CD4-positive, CD25-positive, alpha-beta regulatory T cell (primary cell): ENCODE data around the gene ACOT7. TPM values are rescaled to one million over a fixed set of nuclear protein-coding genes. Genes with fewer than 3 reads are reported as not detected.

Experiments
- ATAC-seq, 2 donors: fragments of 150-1000 bp; cut with Tn5 transposase; one replicate each; pipeline ENCODE4 v1.10.0; 2021; ENCODE audit warnings: low read depth in 2 of 2, moderate number of reproducible peaks in 2 of 2, moderate library complexity in 1 of 2
- DNase-seq, 3 donors: peaks; one replicate each; pipeline versions ENCODE4 v3.0.0 to v3.0.0-alpha.2; 2012 to 2022; ENCODE audit warnings: mixed read lengths in 1 of 3
- H3K27ac ChIP-seq: one replicate; pipeline ENCODE4 v1.7.0; 2013; ENCODE audit warnings: mild to moderate bottlenecking, low read length; ENCODE audit not compliant: insufficient read depth, poor library complexity, severe bottlenecking
- H3K27me3 ChIP-seq: one replicate; pipeline ENCODE4 v1.7.0; 2013; ENCODE audit warnings: low read length; ENCODE audit not compliant: control insufficient read depth, insufficient read depth
- H3K36me3 ChIP-seq: one replicate; pipeline ENCODE4 v1.7.0; 2013; ENCODE audit warnings: mild to moderate bottlenecking, low read length, moderate library complexity; ENCODE audit not compliant: control insufficient read depth, insufficient read depth
- H3K4me1 ChIP-seq: 2 replicates; pipeline ENCODE4 v1.7.0; 2013; ENCODE audit warnings: mild to moderate bottlenecking, low read length; ENCODE audit not compliant: insufficient read depth, control insufficient read depth, poor library complexity, severe bottlenecking
- H3K4me3 ChIP-seq: one replicate; pipeline ENCODE4 v1.7.0; 2013; ENCODE audit warnings: low read depth, mild to moderate bottlenecking, low read length, moderate library complexity
- H3K9me3 ChIP-seq, 2 experiments: 1 replicate in 1 of 2; 2 replicates in 1 of 2; pipeline ENCODE4 v1.7.0; 2013; ENCODE audit warnings: low read length in 2 of 2, mild to moderate bottlenecking in 1 of 2, moderate library complexity in 1 of 2; ENCODE audit not compliant: control insufficient read depth in 2 of 2
- H3K27ac Mint-ChIP-seq, 3 donors: one replicate each; pipeline ENCODE4 v1.8.0; 2020 to 2022; ENCODE audit warnings: mild to moderate bottlenecking in 3 of 3, mixed read lengths in 3 of 3, moderate library complexity in 2 of 3
- H3K27me3 Mint-ChIP-seq: one replicate; pipeline ENCODE4 v1.8.0; 2022; ENCODE audit warnings: mild to moderate bottlenecking, mixed read lengths
- H3K36me3 Mint-ChIP-seq: one replicate; pipeline ENCODE4 v1.8.0; 2020; ENCODE audit warnings: mixed read lengths
- H3K4me1 Mint-ChIP-seq, 4 donors: one replicate each; pipeline ENCODE4 v1.8.0; 2020 to 2022; ENCODE audit warnings: mixed read lengths in 4 of 4, mild to moderate bottlenecking in 1 of 4
- H3K4me3 Mint-ChIP-seq, 4 donors: one replicate each; pipeline ENCODE4 v1.8.0; 2020 to 2022; ENCODE audit warnings: mild to moderate bottlenecking in 4 of 4, mixed read lengths in 4 of 4, moderate library complexity in 3 of 4
- H3K9me3 Mint-ChIP-seq, 7 donors: one replicate each; pipeline ENCODE4 v1.8.0; 2020 to 2022; ENCODE audit warnings: mixed read lengths in 7 of 7, mild to moderate bottlenecking in 3 of 7, moderate library complexity in 2 of 7
- polyA plus RNA-seq, 4 donors: library from polyadenylated mRNA; unstranded; fragments of 300-500 nt; fragmentation: Illumina TruSeq; gene quantifications; one replicate each; pipeline ENCODE4 v1.2.3, GENCODE V29; 2021
- total RNA-seq: library from RNA; stranded (reverse); gene quantifications from one replicate; pipeline ENCODE4 v1.2.3, GENCODE V29; 2022

The ACOT7 gene
- total and polyA plus RNA-seq, 5 donors from 2014 or later: 9.3 to 13.6 (median 9.8) TPM

- no peaks in the 10 kb centered on the region for H3K9me3 ChIP-seq
- peaks cover 31% of the 10 kb centered on the region for H3K4me1 ChIP-seq
- Mint-ChIP-seq H3K27me3 (no peaks in the 10 kb centered on the region), H3K27ac (peak overlapping the region; percentile 85 to 99 (median 91)), H3K9me3 (no peaks in the 10 kb centered on the region), H3K4me1 (peaks cover 7 to 50% (median 27%) of the 10 kb centered on the region in 4 donors), H3K36me3 (no peaks in the 10 kb centered on the region), H3K4me3 (peak overlapping the region; percentile 53 to 90 (median 78))
- H3K27me3 ChIP-seq: no peaks in the 10 kb centered on the region
- ATAC-seq (no peak), DNase-seq (no peak)
- peak overlapping the region; percentile 53 for H3K4me3 ChIP-seq
- peak overlapping the region; percentile 78 for H3K27ac ChIP-seq
- H3K36me3 ChIP-seq: no peaks in the 10 kb centered on the region
Measured at GRCh38 chr1:6360117-6360496, 33.5 kb downstream of the ACOT7 start.

- H3K27ac Mint-ChIP-seq: peak overlapping the region; percentile 85 to 99 (median 91)
- no peaks in the 10 kb centered on the region for H3K9me3 Mint-ChIP-seq
- Histone ChIP-seq H3K36me3 (no peaks in the 10 kb centered on the region), H3K4me1 (peaks cover 28% of the 10 kb centered on the region), H3K9me3 (no peaks in the 10 kb centered on the region), H3K4me3 (peak overlapping the region; percentile 53), H3K27me3 (no peaks in the 10 kb centered on the region), H3K27ac (peak overlapping the region; percentile 78)
- peak overlapping the region; percentile 53 to 90 (median 78) for H3K4me3 Mint-ChIP-seq
- no peaks in the 10 kb centered on the region for H3K27me3 Mint-ChIP-seq
- peak; percentile 33 to 82 (median 47) for DNase-seq
- H3K4me1 Mint-ChIP-seq: peaks cover 4 to 52% (median 25%) of the 10 kb centered on the region in 4 donors
- peak; percentile 67 to 78 for ATAC-seq
- no peaks in the 10 kb centered on the region for H3K36me3 Mint-ChIP-seq
Measured at GRCh38 chr1:6359216-6360116, 34.1 kb downstream of the ACOT7 start.

DNA sequence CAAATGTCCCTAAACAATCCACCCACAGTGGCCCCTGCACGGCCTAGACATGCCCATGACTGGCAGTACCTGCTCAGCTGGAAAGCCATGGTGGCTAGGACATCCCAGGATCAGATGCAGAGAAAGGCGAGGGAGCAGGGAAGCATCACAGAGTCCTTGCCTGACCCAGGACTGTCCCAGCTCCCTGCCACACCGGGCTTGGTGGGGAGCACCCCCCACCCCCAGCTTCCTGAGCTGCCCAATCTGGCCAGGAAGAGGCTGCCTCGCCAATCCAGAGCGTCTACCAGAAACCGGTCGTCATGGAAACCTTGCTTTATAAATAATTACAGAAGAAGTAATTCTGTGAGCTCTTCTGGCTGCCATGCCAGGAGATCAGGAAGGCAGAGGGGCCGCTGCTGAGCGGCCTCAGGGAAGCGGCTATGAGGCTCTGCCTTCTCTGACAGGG is 34.8 kb downstream of the ACOT7 start:
- DNase-seq (peak; percentile 38 to 62 (median 61)), ATAC-seq (peak; percentile 42 to 50)
- peak overlapping the region; percentile 78 for H3K27ac ChIP-seq
- peak overlapping the region; percentile 41 for H3K4me3 ChIP-seq
- Mint-ChIP-seq H3K27me3 (no peaks in the 10 kb centered on the region), H3K27ac (peak overlapping the region; percentile 85 to 99 (median 91)), H3K4me3 (peak overlapping the region; percentile 53 to 90 (median 78)), H3K9me3 (no peaks in the 10 kb centered on the region), H3K36me3 (no peaks in the 10 kb centered on the region), H3K4me1 (peaks cover 4 to 49% (median 24%) of the 10 kb centered on the region in 4 donors)
- no peaks in the 10 kb centered on the region for H3K27me3 ChIP-seq
- no peaks in the 10 kb centered on the region for H3K9me3 ChIP-seq
- peaks cover 28% of the 10 kb centered on the region for H3K4me1 ChIP-seq
- H3K36me3 ChIP-seq: no peaks in the 10 kb centered on the region

DNA sequence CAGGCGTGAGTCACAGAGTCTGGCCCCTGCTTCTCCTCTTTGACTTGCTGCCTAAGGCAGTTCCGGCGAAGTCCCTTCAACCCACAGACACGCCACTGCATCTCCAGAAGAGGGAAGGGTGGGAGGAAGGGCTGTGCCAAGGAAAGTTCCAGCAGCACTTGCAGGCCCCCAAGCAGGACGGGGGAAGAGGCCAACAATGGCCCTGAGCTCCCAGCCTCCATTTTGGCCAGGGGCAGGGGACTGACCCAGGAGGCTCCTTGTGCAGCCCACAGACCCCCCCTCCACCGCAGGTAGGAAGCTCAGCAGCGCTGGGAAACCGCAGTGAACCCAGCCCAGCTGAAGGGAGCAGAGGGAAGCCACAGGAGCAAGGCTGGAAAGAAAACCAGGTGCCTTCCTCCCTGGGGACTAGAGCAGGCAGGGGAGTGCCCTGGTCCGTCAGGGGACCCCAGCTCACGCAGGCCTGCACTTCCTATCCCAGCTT is 35.4 kb downstream of the ACOT7 start:
- no peaks in the 10 kb centered on the region for H3K9me3 ChIP-seq
- H3K27me3 ChIP-seq: no peaks in the 10 kb centered on the region
- no peak overlapping the region for H3K4me3 ChIP-seq
- Mint-ChIP-seq H3K27ac (peak overlapping the region in 2 of 3 donors; percentile 47 to 91), H3K9me3 (no peaks in the 10 kb centered on the region), H3K27me3 (no peaks in the 10 kb centered on the region), H3K4me1 (peaks cover 4 to 43% (median 20%) of the 10 kb centered on the region in 4 donors), H3K36me3 (no peaks in the 10 kb centered on the region), H3K4me3 (peak overlapping the region in 2 of 4 donors; percentile 63 to 82)
- H3K4me1 ChIP-seq: peaks cover 28% of the 10 kb centered on the region
- peak overlapping the region; percentile 78 for H3K27ac ChIP-seq
- DNase-seq (no peak), ATAC-seq (no peak)
- no peaks in the 10 kb centered on the region for H3K36me3 ChIP-seq

DNA sequence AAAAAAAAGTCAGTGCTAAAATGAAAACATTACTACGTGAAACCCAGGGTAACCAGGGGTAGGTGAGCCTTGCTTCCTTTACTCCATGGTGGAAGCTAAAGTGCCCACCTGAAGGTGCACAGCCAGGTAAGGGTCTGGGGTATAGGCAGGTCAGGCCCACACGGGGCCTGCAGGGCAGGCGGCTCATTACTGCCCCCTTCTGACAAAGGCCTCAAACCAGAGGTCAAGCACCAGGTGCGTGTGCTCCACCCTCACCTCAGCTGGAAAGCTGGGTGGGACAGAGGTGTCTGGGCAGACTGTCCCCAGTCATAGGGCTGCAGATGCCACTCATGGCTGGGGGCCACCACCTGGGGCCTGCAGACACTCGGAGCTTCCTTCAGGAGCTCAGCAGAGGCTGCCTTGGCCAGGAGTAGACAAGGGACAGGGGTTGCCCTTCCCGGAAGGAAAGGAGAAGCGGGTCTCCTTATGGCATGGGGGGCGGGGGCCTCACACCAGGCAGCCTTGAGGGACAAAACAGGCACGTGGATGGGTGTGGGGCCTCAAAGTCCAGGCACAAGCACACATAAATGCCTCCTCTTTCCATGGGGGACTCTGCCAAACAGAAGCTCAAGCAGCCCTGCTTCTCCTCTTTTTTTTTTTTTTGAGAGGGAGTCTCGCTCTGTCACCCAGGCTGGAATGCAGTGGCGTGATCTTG is 36.2 kb downstream of the ACOT7 start:
- no peaks in the 10 kb centered on the region for H3K36me3 Mint-ChIP-seq
- Histone ChIP-seq H3K4me1 (peaks cover 28% of the 10 kb centered on the region), H3K27me3 (no peaks in the 10 kb centered on the region), H3K9me3 (no peaks in the 10 kb centered on the region), H3K36me3 (no peaks in the 10 kb centered on the region), H3K4me3 (no peak overlapping the region), H3K27ac (no peak overlapping the region)
- ATAC-seq: no peak
- no peaks in the 10 kb centered on the region for H3K9me3 Mint-ChIP-seq
- H3K27me3 Mint-ChIP-seq: no peaks in the 10 kb centered on the region
- no peak overlapping the region for H3K4me3 Mint-ChIP-seq
- peaks cover 0 to 41% (median 20%) of the 10 kb centered on the region in 4 donors for H3K4me1 Mint-ChIP-seq
- DNase-seq: no peak
- peak overlapping the region in 2 of 3 donors; percentile 46 to 47 for H3K27ac Mint-ChIP-seq

DNA sequence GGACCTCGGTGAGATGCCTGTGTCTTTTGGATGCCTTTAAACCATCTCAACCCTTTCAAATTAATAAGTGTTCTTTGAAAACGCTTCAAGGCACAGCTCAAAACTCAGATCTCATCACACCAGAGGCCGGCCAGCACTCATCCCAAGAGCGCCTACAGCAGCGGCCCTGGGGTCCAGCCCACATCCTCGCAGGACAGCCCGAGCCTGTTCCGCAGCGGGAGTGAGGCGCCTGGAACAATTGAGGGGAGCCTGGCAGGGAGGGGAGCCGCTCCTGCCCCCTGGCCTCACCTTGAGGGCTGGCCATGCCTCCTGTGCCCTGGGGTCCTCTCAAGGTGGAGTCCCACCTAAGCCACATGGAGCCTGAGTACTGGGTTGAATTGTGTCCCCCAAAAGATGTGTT is 37.9 kb downstream of the ACOT7 start:
- no peaks in the 10 kb centered on the region for H3K9me3 Mint-ChIP-seq
- no peak for ATAC-seq
- Histone ChIP-seq H3K4me1 (peaks cover 27% of the 10 kb centered on the region), H3K27ac (no peak overlapping the region), H3K27me3 (no peaks in the 10 kb centered on the region), H3K9me3 (no peaks in the 10 kb centered on the region), H3K4me3 (no peak overlapping the region), H3K36me3 (no peaks in the 10 kb centered on the region)
- no peak for DNase-seq
- peaks cover 0 to 37% (median 18%) of the 10 kb centered on the region in 4 donors for H3K4me1 Mint-ChIP-seq
- H3K27me3 Mint-ChIP-seq: no peaks in the 10 kb centered on the region
- H3K36me3 Mint-ChIP-seq: no peaks in the 10 kb centered on the region
- H3K27ac Mint-ChIP-seq: no peak overlapping the region
- no peak overlapping the region for H3K4me3 Mint-ChIP-seq

DNA sequence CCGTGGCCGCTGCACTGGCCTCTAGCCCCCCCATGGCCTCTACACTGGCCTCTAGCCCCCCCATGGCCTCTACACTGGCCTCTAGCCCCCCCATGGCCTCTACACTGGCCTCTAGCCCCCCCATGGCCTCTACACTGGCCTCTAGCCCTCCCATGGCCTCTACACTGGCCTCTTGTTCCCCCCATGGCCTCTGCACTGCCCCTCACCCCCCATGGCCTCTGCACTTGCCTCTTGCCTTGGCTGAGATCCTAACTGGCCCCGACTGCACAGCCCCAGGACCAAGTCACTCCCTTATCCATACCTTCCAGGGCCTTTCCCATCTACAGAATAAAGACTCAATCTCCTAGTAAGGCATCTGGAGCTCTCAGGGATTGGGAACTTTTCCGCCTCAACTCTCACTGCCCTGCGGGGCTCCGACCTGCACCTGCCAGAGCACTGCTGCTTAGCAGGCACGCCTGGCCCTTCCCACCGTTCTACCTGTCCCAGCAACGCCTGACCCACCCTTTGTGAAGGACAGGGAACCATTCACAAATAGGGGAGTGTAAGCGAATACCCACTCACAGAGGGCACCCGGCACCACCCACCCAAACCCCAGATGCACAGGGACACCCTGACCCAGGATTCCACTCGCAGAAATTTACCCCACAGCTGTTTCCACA is 38.8 kb downstream of the ACOT7 start:
- no peaks in the 10 kb centered on the region for H3K9me3 Mint-ChIP-seq
- no peaks in the 10 kb centered on the region for H3K27me3 ChIP-seq
- DNase-seq: no peak
- H3K4me1 ChIP-seq: peaks cover 18% of the 10 kb centered on the region
- H3K27ac Mint-ChIP-seq: no peak overlapping the region
- H3K9me3 ChIP-seq: no peaks in the 10 kb centered on the region
- H3K4me1 Mint-ChIP-seq: peaks cover 0 to 32% (median 14%) of the 10 kb centered on the region in 4 donors
- H3K27me3 Mint-ChIP-seq: no peaks in the 10 kb centered on the region
- no peaks in the 10 kb centered on the region for H3K36me3 ChIP-seq
- H3K4me3 Mint-ChIP-seq: no peak overlapping the region
- no peak overlapping the region for H3K27ac ChIP-seq
- no peak overlapping the region for H3K4me3 ChIP-seq
- no peaks in the 10 kb centered on the region for H3K36me3 Mint-ChIP-seq
- ATAC-seq: no peak
